Naive thymus-derived CD4-positive, alpha-beta T cell (primary cell): ENCODE results near the gene SYCP2. TPM values are rescaled to one million over a fixed set of nuclear protein-coding genes. Genes with fewer than 3 reads are reported as not detected.
"Not testable (repeated sequence)": the region's sequence is repeated elsewhere in the genome, so short reads cannot be mapped to it uniquely, and the experiment has no call there.

Experiments
- ATAC-seq: fragments of 150-1000 bp; cut with Tn5 transposase; 2 replicates; pipeline ENCODE4 v1.10.0; 2021; ENCODE audit warnings: mild to moderate bottlenecking, moderate library complexity
- CTCF ChIA-PET: fragments of 350-600 bp; sonication (Branson Sonifier 250); formaldehyde crosslinking; loops from one replicate; lab custom pipeline; 2021; ENCODE audit warnings: antibody characterized with exemption; lab: Charles Lee
- POLR2A ChIA-PET: fragments of 350-600 bp; sonication (Branson Sonifier 250); formaldehyde crosslinking; loops from one replicate; lab custom pipeline; 2021; ENCODE audit warnings: antibody characterized with exemption, inconsistent platforms; lab: Charles Lee
- DNase-seq, 9 donors: peaks; one replicate each; pipeline versions ENCODE4 v3.0.0 to v3.0.0-alpha.2; 2020 to 2022; ENCODE audit warnings: mixed read lengths in 1 of 9
- H3K27ac ChIP-seq: one replicate; pipeline ENCODE4 v1.7.0; 2013; ENCODE audit warnings: mild to moderate bottlenecking, low read depth, low read length, moderate library complexity
- H3K27me3 ChIP-seq, 2 donors: one replicate each; pipeline ENCODE4 v1.7.0; 2013; ENCODE audit warnings: low read length in 2 of 2, mild to moderate bottlenecking in 2 of 2, moderate library complexity in 2 of 2; ENCODE audit not compliant: control insufficient read depth in 2 of 2, insufficient read depth in 2 of 2
- H3K36me3 ChIP-seq, 3 experiments: 1 replicate in 2 of 3; 2 replicates in 1 of 3; pipeline ENCODE4 v1.7.0; 2013; ENCODE audit warnings: low read length in 3 of 3, mild to moderate bottlenecking in 3 of 3, moderate library complexity in 1 of 3; ENCODE audit not compliant: insufficient read depth in 3 of 3, control insufficient read depth in 2 of 3
- H3K4me1 ChIP-seq, 2 donors: one replicate each; pipeline ENCODE4 v1.7.0; 2013; ENCODE audit warnings: low read length in 2 of 2, mild to moderate bottlenecking in 2 of 2, moderate library complexity in 1 of 2; ENCODE audit not compliant: control insufficient read depth in 2 of 2, insufficient read depth in 2 of 2
- H3K4me3 ChIP-seq: 2 replicates; pipeline ENCODE4 v1.7.0; 2013; ENCODE audit warnings: mild to moderate bottlenecking, low read length
- H3K9me3 ChIP-seq, 3 experiments: 1 replicate in 2 of 3; 2 replicates in 1 of 3; pipeline ENCODE4 v1.7.0; 2013; ENCODE audit warnings: low read length in 3 of 3; ENCODE audit not compliant: control insufficient read depth in 2 of 3
- H3K27ac Mint-ChIP-seq, 9 donors: one replicate each; pipeline ENCODE4 v1.8.0; 2020 to 2022; ENCODE audit warnings: mixed read lengths in 9 of 9, mild to moderate bottlenecking in 8 of 9, moderate library complexity in 5 of 9, inconsistent platforms in 2 of 9
- H3K27me3 Mint-ChIP-seq, 5 donors: one replicate each; pipeline ENCODE4 v1.8.0; 2021 to 2022; ENCODE audit warnings: mixed read lengths in 5 of 5, mild to moderate bottlenecking in 1 of 5
- H3K36me3 Mint-ChIP-seq, 5 donors: one replicate each; pipeline ENCODE4 v1.8.0; 2020 to 2022; ENCODE audit warnings: mixed read lengths in 5 of 5, mild to moderate bottlenecking in 3 of 5, inconsistent platforms in 1 of 5
- H3K4me1 Mint-ChIP-seq, 7 donors: one replicate each; pipeline ENCODE4 v1.8.0; 2020 to 2022; ENCODE audit warnings: mixed read lengths in 7 of 7, mild to moderate bottlenecking in 3 of 7, inconsistent platforms in 1 of 7
- H3K4me3 Mint-ChIP-seq, 10 donors: one replicate each; pipeline ENCODE4 v1.8.0; 2020 to 2022; ENCODE audit warnings: mild to moderate bottlenecking in 10 of 10, mixed read lengths in 10 of 10, moderate library complexity in 6 of 10, inconsistent platforms in 2 of 10
- H3K9me3 Mint-ChIP-seq, 11 donors: one replicate each; pipeline ENCODE4 v1.8.0; 2020 to 2022; ENCODE audit warnings: mixed read lengths in 11 of 11, mild to moderate bottlenecking in 4 of 11, inconsistent platforms in 1 of 11, moderate library complexity in 1 of 11
- intact Hi-C, 2 donors: fragments of 100-400 bp; cut with micrococcal nuclease; formaldehyde crosslinking; loops; one replicate each; pipeline ENCODE4 v1.15.1; 2023
- polyA plus RNA-seq, 2 donors: library from polyadenylated mRNA; unstranded; fragments of 300-500 nt; fragmentation: Illumina TruSeq; gene quantifications; one replicate each; pipeline ENCODE4 v1.2.3, GENCODE V29; 2021
- total RNA-seq, 6 experiments: library from RNA in 5 of 6; stranded (reverse) in 5 of 6; gene quantifications; 1 replicate in 5 of 6; 2 replicates in 1 of 6; pipeline ENCODE4 v1.2.3 and lab custom pipeline; 2021 to 2026

Gene SYCP2
- total and polyA plus RNA-seq, 7 experiments from 2014 or later: 0.47 to 7.8 (median 3.2) TPM

- Mint-ChIP-seq H3K27me3 (peaks cover 0 to 6% (median 4%) of the 10 kb centered on the region in 5 donors), H3K4me1 (no peaks in the 10 kb centered on the region), H3K9me3 (peaks cover 0 to 18% (median 0%) of the 10 kb centered on the region in 11 donors), H3K4me3 (no peak overlapping the region), H3K27ac (no peak overlapping the region), H3K36me3 (peaks cover 0 to 9% (median 0%) of the 10 kb centered on the region in 5 donors)
- ATAC-seq: no peak
- no peak for DNase-seq
- no peaks in the 10 kb centered on the region for H3K4me1 ChIP-seq
- POLR2A ChIA-PET: no interaction called here
- H3K9me3 ChIP-seq: no peaks in the 10 kb centered on the region
- intact Hi-C loops: no loop called here
- no peak overlapping the region for H3K4me3 ChIP-seq
- H3K27ac ChIP-seq: no peak overlapping the region
- no peaks in the 10 kb centered on the region for H3K36me3 ChIP-seq
- CTCF ChIA-PET: no interaction called here
- no peaks in the 10 kb centered on the region for H3K27me3 ChIP-seq
Measured at GRCh38 chr20:59863058-59863457, 70.4 kb downstream of the SYCP2 start.

GRCh38 chr20:59861401-59861800, 72.0 kb downstream of the SYCP2 start:
- no peak for DNase-seq
- Mint-ChIP-seq H3K4me3 (no peak overlapping the region), H3K9me3 (peaks cover 0 to 22% (median 4%) of the 10 kb centered on the region in 11 donors), H3K36me3 (peaks cover 0 to 9% (median 0%) of the 10 kb centered on the region in 5 donors), H3K27ac (no peak overlapping the region), H3K4me1 (no peaks in the 10 kb centered on the region), H3K27me3 (peaks cover 0 to 6% (median 4%) of the 10 kb centered on the region in 5 donors)
- H3K4me3 ChIP-seq: no peak overlapping the region
- H3K27me3 ChIP-seq: no peaks in the 10 kb centered on the region
- H3K27ac ChIP-seq: no peak overlapping the region
- no peaks in the 10 kb centered on the region for H3K4me1 ChIP-seq
- intact Hi-C loops: no loop called here
- ChIA-PET POLR2A (no interaction called here), CTCF (no interaction called here)
- no peaks in the 10 kb centered on the region for H3K36me3 ChIP-seq
- no peak for ATAC-seq
- H3K9me3 ChIP-seq: no peaks in the 10 kb centered on the region

GRCh38 chr20:59858425-59858824, 75.0 kb downstream of the SYCP2 start:
- Mint-ChIP-seq H3K27me3 (peaks cover 0 to 6% (median 4%) of the 10 kb centered on the region in 5 donors), H3K4me3 (no peak overlapping the region), H3K36me3 (peaks cover 0 to 12% (median 4%) of the 10 kb centered on the region in 5 donors), H3K27ac (no peak overlapping the region), H3K4me1 (no peaks in the 10 kb centered on the region), H3K9me3 (peaks cover 0 to 22% (median 5%) of the 10 kb centered on the region in 11 donors)
- H3K4me1 ChIP-seq: no peaks in the 10 kb centered on the region
- no peaks in the 10 kb centered on the region for H3K9me3 ChIP-seq
- no peaks in the 10 kb centered on the region for H3K36me3 ChIP-seq
- H3K4me3 ChIP-seq: no peak overlapping the region
- no peaks in the 10 kb centered on the region for H3K27me3 ChIP-seq
- no peak for ATAC-seq
- H3K27ac ChIP-seq: no peak overlapping the region
- CTCF ChIA-PET: no interaction called here
- DNase-seq: no peak
- POLR2A ChIA-PET: no interaction called here
- intact Hi-C loops: no loop called here

- no peak overlapping the region for H3K27ac ChIP-seq
- Mint-ChIP-seq H3K4me1 (no peaks in the 10 kb centered on the region), H3K27ac (no peak overlapping the region), H3K36me3 (peaks cover 0 to 12% (median 4%) of the 10 kb centered on the region in 5 donors), H3K4me3 (no peak overlapping the region), H3K9me3 (peaks cover 0 to 22% (median 6%) of the 10 kb centered on the region in 11 donors), H3K27me3 (peaks cover 0 to 6% (median 4%) of the 10 kb centered on the region in 5 donors)
- H3K27me3 ChIP-seq: no peaks in the 10 kb centered on the region
- DNase-seq (no peak), ATAC-seq (no peak)
- intact Hi-C loops: no loop called here
- no peaks in the 10 kb centered on the region for H3K4me1 ChIP-seq
- H3K4me3 ChIP-seq: no peak overlapping the region
- ChIA-PET CTCF (no interaction called here), POLR2A (no interaction called here)
- no peaks in the 10 kb centered on the region for H3K36me3 ChIP-seq
- no peaks in the 10 kb centered on the region for H3K9me3 ChIP-seq
Measured at GRCh38 chr20:59857966-59858365, 75.5 kb downstream of the SYCP2 start.

GRCh38 chr20:59856941-59857340, 76.5 kb downstream of the SYCP2 start:
- H3K4me3 ChIP-seq, H3K4me1 Mint-ChIP-seq, H3K9me3 ChIP-seq, H3K27me3 ChIP-seq, H3K27me3 Mint-ChIP-seq, H3K27ac ChIP-seq, H3K27ac Mint-ChIP-seq, intact Hi-C loops, DNase-seq, CTCF ChIA-PET, H3K36me3 ChIP-seq, POLR2A ChIA-PET, H3K4me1 ChIP-seq, H3K4me3 Mint-ChIP-seq: not testable (repeated sequence)
- ATAC-seq: peak; percentile 36
- H3K36me3 Mint-ChIP-seq: peaks cover 0 to 12% (median 4%) of the 10 kb centered on the region in 5 donors
- H3K9me3 Mint-ChIP-seq: peaks cover 0 to 22% (median 6%) of the 10 kb centered on the region in 11 donors

GRCh38 chr20:59856526-59856925, 76.9 kb downstream of the SYCP2 start:
- H3K4me1 ChIP-seq, POLR2A ChIA-PET, ATAC-seq, H3K36me3 Mint-ChIP-seq, H3K27ac ChIP-seq, H3K4me1 Mint-ChIP-seq, CTCF ChIA-PET, H3K27ac Mint-ChIP-seq, H3K4me3 ChIP-seq, intact Hi-C loops, H3K27me3 Mint-ChIP-seq, H3K36me3 ChIP-seq, H3K9me3 ChIP-seq, H3K4me3 Mint-ChIP-seq, DNase-seq, H3K27me3 ChIP-seq: not testable (repeated sequence)
- H3K9me3 Mint-ChIP-seq: peaks cover 0 to 22% (median 6%) of the 10 kb centered on the region in 11 donors

GRCh38 chr20:59850018-59850641, 83.3 kb downstream of the SYCP2 start:
- no peaks in the 10 kb centered on the region for H3K27me3 ChIP-seq
- H3K4me3 ChIP-seq: no peak overlapping the region
- Mint-ChIP-seq H3K9me3 (peaks cover 0 to 4% (median 0%) of the 10 kb centered on the region in 11 donors), H3K27me3 (no peaks in the 10 kb centered on the region), H3K4me3 (no peak overlapping the region), H3K27ac (no peak overlapping the region), H3K36me3 (peaks cover 0 to 4% (median 0%) of the 10 kb centered on the region in 5 donors), H3K4me1 (no peaks in the 10 kb centered on the region)
- ATAC-seq (no peak), DNase-seq (peak in 2 of 9 donors; percentile 2)
- no peaks in the 10 kb centered on the region for H3K36me3 ChIP-seq
- intact Hi-C loops: loop anchor here in 1 of 2 donors (5.0 kb wide), 1 partner anchor 253 kb away; no protein-coding TSS in a partner anchor
- no peaks in the 10 kb centered on the region for H3K4me1 ChIP-seq
- POLR2A ChIA-PET: no interaction called here
- CTCF ChIA-PET: interaction anchor here (0.7 kb wide), 1 partner anchor 33 kb away, joined by 3 read pairs; no protein-coding TSS in a partner anchor
- no peaks in the 10 kb centered on the region for H3K9me3 ChIP-seq
- H3K27ac ChIP-seq: no peak overlapping the region
